ENCODE data around the gene TBL1XR1.
"Not testable (repeated sequence)": the region's sequence is repeated elsewhere in the genome, so short reads cannot be mapped to it uniquely, and the experiment has no call there.

Gene TBL1XR1

GRCh38 chr3:177056927-177057326, 140.4 kb downstream of the TBL1XR1 start:
- DNase-seq: no peak

GRCh38 chr3:177055605-177056571, 141.4 kb downstream of the TBL1XR1 start:
- DNase-seq: no peak

DNA sequence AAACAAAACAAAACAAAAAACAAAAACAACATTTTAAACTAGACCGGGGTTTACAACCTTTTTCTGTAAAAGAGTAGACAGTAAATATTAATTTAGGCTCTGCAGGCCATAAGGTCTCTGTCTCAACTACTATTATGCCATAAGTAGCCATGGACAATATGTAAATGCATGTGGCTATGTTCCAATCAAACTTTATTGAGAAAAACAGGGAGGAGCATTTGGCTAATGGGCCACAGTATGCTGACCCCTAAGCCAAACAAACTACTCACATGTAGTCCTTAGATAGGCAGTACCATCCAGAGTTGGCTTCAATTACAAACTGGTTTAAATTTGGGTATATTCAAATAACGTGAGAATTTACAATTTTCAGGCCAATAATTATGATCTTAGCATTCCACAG, 144.2 kb downstream of the TBL1XR1 start:
- no peak for DNase-seq

DNA sequence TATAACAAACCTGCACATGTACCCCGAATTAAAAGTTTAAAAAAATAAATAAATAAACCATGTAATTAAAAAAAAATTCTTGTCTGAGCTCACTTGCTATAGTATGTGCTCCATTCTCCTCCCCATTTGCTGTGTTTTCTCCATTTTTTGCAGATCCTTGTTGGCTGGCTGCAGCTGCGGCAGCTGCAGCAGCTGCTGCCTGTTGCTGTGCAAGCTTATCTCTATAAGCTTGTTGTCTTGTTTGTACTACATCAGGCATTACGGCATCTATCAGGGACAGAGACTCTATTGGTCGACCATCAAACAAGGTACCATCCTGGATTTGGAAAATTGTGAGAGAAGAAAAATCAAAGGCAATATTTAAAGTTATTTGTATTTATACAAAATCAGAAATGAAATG, 145.9 kb downstream of the TBL1XR1 start:
- DNase-seq: no peak

- DNase-seq: no peak
These were observed 146.6 kb downstream of the TBL1XR1 start for GRCh38 chr3:177050501-177051237.

DNA sequence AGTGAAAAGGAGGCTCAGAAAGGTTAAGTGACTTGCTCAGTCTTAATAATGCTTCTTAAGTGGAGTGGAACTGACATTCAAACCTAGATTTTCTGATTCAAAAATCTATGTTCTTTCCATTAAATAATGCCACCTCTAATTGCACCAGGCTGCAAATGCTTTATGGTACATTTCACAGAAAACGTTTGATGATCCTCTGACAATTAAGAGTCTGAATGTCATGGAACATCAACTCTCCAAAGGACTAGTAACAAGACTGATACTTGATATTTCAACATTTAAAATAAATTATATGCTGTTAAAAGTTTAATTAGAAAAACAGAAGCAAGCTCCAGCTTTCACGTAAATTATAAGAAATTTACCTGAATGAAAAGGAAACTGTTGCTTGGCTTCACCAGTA, 151.5 kb downstream of the TBL1XR1 start:
- no peak for DNase-seq

- DNase-seq: no peak
These were observed 152.1 kb downstream of the TBL1XR1 start for GRCh38 chr3:177045222-177045621.

DNA sequence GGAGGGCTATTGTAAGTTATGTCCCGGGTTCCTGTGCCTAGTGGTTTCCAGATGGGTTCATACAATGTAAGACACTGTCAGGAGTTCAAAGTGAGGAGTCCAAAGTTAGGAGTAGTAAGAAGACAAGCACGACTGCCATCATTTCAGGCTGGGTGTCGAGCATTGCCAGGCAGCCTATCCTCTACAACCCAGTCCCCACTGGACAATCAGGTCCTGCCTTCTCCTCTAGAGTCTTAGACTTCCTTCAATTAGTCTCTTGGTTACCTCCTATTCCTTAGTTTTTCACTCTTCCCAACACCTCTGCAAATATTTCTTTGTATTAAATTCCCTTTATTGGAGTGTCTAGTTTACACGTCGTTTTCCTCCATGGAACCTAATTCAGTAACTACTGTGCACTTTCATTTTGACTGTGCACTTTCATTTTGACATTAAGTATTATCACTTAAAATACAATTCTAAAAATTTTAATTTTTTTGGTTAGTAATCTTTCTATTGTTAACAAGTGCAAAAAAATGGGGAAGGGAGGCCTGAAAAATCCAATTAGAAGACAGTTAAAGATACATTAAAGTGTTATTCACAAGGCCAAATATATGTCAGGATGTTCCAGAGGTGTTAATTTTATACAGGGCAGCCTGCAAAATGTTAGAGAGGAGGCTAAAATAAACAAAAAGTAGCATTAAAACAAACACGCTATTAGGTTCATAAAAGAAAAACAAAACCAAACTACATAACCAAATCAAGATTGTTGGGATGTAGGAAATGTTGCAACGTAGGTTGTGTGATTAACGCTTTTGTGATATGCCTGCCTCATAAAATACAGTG, 155.3 kb downstream of the TBL1XR1 start:
- no peak for DNase-seq

GRCh38 chr3:177041021-177041729, 156.1 kb downstream of the TBL1XR1 start:
- DNase-seq: no peak

GRCh38 chr3:177039490-177040274, 157.6 kb downstream of the TBL1XR1 start:
- no peak for DNase-seq

DNA sequence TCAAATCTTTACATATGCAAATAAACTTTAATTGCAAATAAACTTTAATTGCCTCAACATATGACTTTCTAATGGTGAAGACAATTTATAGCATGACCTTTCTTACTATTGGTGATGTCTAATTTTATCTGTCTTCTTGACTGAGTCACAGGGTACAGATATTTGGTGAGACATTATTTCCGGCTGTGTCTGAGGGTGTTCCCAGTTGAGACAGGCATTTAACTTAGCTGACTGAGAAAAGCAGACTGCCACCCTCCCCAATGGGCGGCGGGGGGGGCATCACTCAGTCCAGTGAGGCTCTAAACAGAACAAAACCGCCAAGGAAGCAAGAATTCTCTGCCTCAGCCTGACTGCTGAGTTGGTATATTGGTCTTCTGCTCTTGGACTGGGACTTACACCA, 160.0 kb downstream of the TBL1XR1 start:
- no peak for DNase-seq

GRCh38 chr3:177035676-177036075, 161.6 kb downstream of the TBL1XR1 start:
- no peak for DNase-seq

GRCh38 chr3:177034832-177035475, 162.3 kb downstream of the TBL1XR1 start:
- no peak for DNase-seq

DNA sequence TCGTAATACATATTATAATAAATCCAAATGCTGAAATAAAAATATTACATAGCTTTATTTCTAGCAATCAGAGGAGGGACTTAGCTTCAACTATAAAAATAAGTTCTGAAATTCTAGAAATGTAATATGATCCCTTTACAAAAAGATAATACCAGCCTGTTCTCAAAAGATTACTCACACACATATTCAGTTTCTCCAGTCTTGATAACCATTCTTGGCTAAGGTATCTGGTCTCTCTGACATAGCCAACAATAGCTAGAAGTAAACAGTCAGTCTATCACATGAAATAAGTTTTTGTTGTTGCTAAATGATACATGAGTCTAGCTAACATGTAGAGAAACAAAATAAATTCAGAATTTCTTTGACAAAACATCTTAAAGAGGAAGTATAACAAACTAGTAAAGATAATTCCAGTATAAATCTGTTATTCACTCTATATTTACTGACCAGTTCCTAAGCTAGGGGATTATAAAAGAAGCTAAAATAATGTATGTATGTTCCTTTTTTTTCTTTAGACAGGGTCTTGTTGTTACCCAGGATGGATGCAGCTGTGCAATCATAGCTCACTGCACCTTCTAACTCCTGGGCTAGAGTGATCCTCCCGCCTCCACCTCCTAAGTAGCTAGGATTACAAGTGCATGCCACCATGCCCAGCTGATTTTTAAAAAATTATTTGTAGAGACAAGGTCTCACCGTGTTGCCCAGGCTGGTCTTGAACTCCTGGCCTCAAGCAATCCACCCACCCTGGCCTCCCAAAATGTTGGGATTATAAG, 170.6 kb downstream of the TBL1XR1 start:
- no peak for DNase-seq

- no peak for DNase-seq
These were observed 181.4 kb downstream of the TBL1XR1 start for GRCh38 chr3:177015881-177016280.

DNA sequence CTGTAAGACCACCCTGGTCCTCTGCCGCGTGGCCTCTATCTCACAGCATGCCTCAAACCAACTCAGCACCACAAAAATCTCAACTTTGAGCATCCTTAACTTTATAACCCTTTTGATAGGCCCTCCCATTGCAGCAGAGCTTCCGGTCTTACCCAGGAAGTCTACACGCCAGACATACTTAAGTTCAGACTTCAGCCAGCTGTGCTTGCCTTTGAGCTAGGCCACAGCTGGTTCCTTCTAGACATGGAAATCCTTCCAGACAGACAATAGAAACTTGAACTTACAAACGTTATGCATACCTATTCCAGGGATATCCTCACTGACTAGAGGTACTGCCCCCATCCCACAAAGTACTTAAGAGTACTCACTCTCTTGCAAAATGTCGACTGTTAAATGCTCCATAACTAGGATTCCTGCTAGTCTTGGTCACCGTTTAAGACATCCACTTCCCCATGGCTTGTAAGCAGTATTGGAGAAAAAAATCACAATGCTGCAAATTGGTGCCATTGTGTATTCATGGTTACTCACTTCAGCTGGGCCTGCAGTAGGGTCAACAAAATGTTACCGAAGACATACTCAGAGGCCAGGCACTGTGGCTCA, 183.5 kb downstream of the TBL1XR1 start:
- no peak for DNase-seq

- DNase-seq: no peak
These were observed 191.4 kb downstream of the TBL1XR1 start for GRCh38 chr3:177005718-177006405.

DNA sequence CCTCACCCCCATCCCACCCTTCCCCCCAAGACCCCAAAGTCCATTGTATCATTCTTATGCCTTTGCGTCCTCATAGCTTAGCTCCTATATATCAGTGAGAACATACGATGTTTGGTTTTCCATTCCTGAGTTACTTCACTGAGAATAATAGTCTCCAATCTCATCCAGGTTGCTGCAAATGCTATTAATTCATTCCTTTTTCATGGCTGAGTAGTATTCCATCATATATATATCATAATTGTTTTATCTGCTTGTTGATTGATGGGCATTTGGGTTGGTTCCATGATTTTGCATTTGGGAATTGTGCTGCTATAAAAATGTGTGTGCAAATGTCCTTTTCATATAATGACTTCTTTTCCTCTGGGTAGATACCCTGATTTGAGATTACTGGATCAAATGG, 197.1 kb downstream of the TBL1XR1 start:
- not testable (repeated sequence) for DNase-seq

- no peak for DNase-seq
These were observed 201.3 kb downstream of the TBL1XR1 start for GRCh38 chr3:176995946-176996345.

All from stimulated activated CD4-positive, alpha-beta T cell treated with anti-CD3 and anti-CD28 coated beads, Interleukin-2, amount 100 ng/mL, for 48 hours (primary cell).